ENCODE data around the gene RNF157.
"Not testable (repeated sequence)": the region's sequence is repeated elsewhere in the genome, so short reads cannot be mapped to it uniquely, and the experiment has no call there.

RNF157 gene

DNA sequence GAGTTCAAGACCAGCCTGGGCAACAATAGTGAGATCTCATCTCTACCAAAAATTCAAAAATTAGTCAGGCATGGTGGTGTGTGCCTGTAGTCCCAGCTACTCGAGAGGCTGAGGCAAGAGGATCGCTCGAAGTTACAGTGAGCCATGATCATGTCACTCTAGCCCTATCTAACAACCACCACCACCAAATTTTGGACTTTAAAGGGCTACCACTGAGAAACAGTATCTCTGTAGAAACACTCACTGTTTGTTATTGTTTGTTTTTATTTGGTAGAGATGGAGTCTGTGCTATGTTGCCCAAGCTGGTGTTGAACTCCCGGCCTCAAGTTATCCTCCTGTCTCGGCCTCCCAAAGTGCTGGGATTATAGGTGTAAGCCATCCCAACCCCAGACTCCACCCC is 23.6 kb upstream of the RNF157 start:
- TF ChIP-seq, protein P1, sequence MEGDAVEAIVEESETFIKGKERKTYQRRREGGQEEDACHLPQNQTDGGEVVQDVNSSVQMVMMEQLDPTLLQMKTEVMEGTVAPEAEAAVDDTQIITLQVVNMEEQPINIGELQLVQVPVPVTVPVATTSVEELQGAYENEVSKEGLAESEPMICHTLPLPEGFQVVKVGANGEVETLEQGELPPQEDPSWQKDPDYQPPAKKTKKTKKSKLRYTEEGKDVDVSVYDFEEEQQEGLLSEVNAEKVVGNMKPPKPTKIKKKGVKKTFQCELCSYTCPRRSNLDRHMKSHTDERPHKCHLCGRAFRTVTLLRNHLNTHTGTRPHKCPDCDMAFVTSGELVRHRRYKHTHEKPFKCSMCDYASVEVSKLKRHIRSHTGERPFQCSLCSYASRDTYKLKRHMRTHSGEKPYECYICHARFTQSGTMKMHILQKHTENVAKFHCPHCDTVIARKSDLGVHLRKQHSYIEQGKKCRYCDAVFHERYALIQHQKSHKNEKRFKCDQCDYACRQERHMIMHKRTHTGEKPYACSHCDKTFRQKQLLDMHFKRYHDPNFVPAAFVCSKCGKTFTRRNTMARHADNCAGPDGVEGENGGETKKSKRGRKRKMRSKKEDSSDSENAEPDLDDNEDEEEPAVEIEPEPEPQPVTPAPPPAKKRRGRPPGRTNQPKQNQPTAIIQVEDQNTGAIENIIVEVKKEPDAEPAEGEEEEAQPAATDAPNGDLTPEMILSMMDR (IDR thresholded peaks at IDR 0.05; ENCODE audit: insufficient read depth, missing control alignments), result no peak
- DNase-seq (ENCODE audit: insufficient read length, low spot score), result no peak
- FAIRE-seq, result no peak

DNA sequence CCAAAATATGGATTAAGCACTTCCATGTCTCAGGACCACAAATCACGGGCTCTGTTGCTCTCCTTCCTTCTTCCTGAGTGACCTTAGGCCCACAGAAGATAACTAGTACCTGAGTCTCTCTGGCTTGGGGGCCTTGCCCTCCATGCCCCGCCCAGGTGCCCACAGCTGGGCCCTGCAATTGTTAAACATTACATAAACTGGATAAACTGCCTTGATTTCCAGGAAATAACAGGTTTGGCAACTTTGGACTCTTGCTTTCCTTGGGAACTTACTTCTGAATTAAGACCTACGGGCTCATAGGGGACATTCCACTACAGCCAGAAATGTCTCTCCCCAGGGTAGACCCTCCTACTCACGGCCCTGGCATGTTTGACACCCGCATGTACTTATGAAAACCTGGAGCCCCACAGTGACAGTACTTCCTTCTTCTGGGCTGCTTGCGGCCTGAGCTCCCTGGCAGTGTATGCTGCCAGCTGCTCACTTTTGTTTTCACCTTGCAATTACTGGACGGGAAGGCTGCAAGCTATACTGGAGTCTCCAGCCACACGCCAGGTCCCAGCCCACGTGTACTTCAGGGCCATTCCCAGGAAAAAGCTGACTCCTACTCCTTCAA is 22.5 kb upstream of the RNF157 start:
- DNase-seq (ENCODE audit: insufficient read length, low spot score), result no peak
- no peak for FAIRE-seq
- TF ChIP-seq, protein P1 (IDR thresholded peaks at IDR 0.05; ENCODE audit: insufficient read depth, missing control alignments), result no peak

DNA sequence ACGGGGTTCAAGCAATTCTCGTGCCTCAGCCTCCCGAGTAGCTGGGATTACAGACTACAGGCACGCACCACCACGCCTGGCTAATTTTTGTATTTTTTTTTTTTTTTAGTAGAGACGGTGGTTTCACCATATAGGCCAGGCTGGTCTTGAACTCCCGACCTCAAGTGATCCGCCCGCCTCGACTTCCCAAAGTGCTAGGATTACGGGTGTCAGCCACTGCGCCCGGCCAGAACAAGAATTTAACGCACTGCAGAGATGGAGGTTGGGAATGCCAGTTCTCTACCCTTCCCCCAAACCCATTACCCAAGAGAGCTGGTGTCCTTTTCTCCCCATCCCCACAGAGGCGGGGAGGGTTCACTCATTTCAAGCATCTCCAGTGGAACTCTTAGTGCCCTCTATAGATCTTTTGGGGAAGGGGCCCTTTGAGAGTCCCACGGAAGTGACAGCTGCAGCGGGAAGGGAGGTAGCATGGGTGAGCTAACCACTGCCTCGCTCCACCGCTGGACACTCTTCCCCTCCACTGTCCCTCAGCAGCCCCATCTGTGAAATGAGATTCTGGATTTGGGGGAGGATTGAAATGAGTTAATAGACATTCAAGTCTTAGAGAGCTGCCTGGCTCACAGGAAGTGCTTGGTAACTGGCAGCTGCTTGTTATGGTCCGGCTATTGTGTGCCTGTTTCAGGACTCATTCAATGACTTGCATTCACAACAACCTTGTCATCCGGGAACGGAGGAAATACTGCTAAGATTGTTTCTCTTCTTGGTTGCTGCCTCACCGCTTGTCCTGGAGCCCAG is 21.3 kb upstream of the RNF157 start:
- FAIRE-seq, result no peak
- TF ChIP-seq, protein P1 (IDR thresholded peaks at IDR 0.05; ENCODE audit: insufficient read depth, missing control alignments), result no peak
- no peak for DNase-seq (ENCODE audit: insufficient read length, low spot score)

DNA sequence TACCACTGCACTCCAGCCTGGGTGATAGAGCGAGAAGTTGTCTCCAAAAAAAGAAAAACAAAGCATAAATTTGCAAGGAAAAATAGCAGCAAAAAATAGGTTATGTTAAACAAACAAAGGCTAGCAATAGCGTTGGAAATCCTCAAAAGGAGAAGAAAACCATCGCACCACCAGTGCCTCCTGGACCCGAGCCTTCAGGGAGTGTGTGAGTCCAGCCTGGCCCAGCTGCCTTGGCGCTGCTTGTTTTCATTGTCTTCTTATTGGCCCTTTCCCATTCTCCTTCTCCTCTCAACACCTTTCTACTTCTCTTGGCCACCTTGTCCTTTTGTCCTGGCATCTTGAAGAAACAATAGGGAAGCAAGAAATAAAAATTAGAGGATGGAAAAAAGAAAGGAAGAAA is 20.4 kb upstream of the RNF157 start:
- FAIRE-seq (no peak), DNase-seq (ENCODE audit: insufficient read length, low spot score) (no peak)
- TF ChIP-seq, protein P1 (IDR thresholded peaks at IDR 0.05; ENCODE audit: insufficient read depth, missing control alignments), result no peak

DNA sequence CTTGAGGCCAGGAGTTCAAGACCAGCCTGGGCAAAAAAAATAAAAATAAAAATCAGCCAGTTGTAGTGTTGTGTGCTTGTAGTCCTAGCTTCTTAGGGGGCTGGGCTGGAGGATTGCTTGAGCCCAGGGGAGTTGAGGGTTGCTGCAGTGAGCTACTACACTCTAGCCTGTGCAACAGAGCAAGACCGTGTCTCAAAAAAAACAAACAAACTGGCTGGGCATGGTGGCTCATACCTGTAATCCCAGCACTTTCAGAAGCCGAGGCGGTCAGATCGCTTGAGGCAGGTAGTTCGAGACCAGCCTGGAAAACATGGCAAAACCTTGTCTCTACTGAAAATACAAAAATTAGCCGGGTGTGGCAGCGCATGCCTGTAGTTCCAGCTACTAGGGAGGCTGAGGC is 19.9 kb upstream of the RNF157 start:
- no peak for FAIRE-seq
- TF ChIP-seq, protein P1 (IDR thresholded peaks at IDR 0.05; ENCODE audit: insufficient read depth, missing control alignments), result no peak
- no peak for DNase-seq (ENCODE audit: insufficient read length, low spot score)

DNA sequence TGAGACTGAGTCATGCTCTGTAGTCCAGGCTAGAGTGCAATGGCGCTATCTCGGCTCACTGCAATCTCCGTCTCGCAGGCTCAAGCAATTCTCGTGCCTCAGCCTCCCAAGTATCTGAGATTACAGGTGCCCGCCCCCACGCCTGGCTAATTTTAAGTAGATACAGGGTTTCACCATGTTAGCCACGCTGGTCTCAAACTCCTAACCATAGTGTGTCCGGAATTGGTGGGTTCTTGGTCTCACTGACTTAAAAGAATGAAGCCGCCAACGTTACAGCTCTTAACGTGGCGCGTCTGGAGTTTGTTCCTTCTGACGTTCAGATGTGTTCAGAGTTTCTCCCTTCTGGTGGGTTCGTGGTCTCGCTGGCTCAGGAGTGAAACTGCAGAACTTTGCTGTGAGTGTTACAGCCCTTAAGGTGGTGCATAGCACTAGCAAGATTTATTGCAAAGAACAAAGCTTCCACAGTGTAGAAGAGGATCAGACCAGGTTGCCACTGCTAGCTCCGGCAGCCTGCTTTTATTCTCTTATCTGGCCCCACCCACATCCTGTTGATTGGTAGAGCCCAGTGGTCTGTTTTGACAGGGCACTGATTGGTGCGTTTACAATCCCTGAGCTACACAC is 16.2 kb upstream of the RNF157 start:
- FAIRE-seq; DNase-seq (ENCODE audit: insufficient read length, low spot score): not testable (repeated sequence)

DNA sequence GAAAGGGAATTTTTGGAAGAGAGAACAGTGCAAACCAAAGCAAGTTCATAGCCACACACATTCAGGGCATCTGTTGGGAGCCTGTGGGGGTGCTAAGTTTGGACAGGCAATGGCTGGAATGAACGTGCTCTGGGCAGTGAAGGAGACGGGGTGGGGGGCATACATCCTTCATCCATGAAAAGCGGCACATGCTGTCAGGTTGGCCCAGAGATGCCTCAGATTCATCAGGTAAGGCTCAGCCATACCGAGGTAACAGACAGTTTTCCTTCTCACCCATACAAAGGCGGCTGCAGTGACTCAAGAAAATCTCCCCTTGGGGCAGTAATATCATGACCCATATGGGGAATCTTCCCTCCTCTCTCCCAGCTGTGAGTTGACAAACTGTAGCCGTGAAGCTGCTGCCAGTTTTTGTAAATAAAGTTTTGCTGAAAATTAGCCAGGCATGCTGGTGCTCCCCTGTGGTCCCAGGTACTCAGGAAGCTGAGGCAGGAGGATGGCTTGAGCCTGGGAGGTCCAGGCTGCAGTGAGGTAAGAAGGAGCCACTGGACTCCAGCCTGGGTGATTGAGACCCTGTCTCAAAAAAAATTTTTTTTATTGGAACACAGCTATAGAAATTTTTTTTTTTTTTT is 15.6 kb upstream of the RNF157 start:
- DNase-seq (ENCODE audit: insufficient read length, low spot score) (no peak), FAIRE-seq (no peak)
- TF ChIP-seq, protein P1 (IDR thresholded peaks at IDR 0.05; ENCODE audit: insufficient read depth, missing control alignments), result no peak
